HCT116 (cell line): ENCODE results near the gene BRD4.

ENCODE experiments used
- CTCF ChIP-seq, 3 experiments: fragments of 200-600 bp in 1 of 3; sonication (generic) in 1 of 3; IDR thresholded peaks in 2 of 3; conservative IDR thresholded peaks in 1 of 3; 2 replicates each; pipeline ENCODE4 v1.5.1; 2012 to 2017; ENCODE audit warnings: low read depth in 2 of 3, low read length in 2 of 3, antibody characterized with exemption in 1 of 3, borderline replicate concordance in 1 of 3, control low read depth in 1 of 3, mild to moderate bottlenecking in 1 of 3, mixed read lengths in 1 of 3, mixed run types in 1 of 3, moderate library complexity in 1 of 3; ENCODE audit not compliant: insufficient read depth in 1 of 3
- EGR1 ChIP-seq: IDR thresholded peaks from 2 replicates; pipeline ENCODE4 v1.6.1; 2012; ENCODE audit warnings: low read depth
- EZH2 ChIP-seq: fragments of 200-600 bp; sonication (generic); IDR thresholded peaks from 2 replicates; pipeline ENCODE4 v1.6.1; 2017; ENCODE audit warnings: antibody characterized with exemption, mixed run types
- EZH2phosphoT487 ChIP-seq: fragments of 200-600 bp; IDR thresholded peaks from 2 replicates; pipeline ENCODE4 v1.6.1; 2018; ENCODE audit warnings: antibody characterized with exemption, borderline replicate concordance
- POLR2A ChIP-seq: IDR thresholded peaks from 2 replicates; pipeline ENCODE4 v1.7.0; 2011; ENCODE audit warnings: borderline replicate concordance; ENCODE audit not compliant: insufficient read depth, insufficient read length; ENCODE audit errors: extremely low read depth
- POLR2AphosphoS5 ChIP-seq: IDR thresholded peaks from 2 replicates; pipeline ENCODE4 v1.6.1; 2011; ENCODE audit warnings: mild to moderate bottlenecking, low read depth, low read length, moderate library complexity
- SP1 ChIP-seq: IDR thresholded peaks from 2 replicates; pipeline ENCODE4 v1.6.1; 2012; ENCODE audit warnings: low read depth
- ZNF274 ChIP-seq: fragments of 200-500 bp; sonication (Bioruptor generic); IDR thresholded peaks from 2 replicates; pipeline ENCODE4 v1.6.1; 2014; ENCODE audit warnings: mild to moderate bottlenecking, low read depth, low read length, inconsistent platforms
- TF ChIP-seq, protein P1 (sequence below): IDR thresholded peaks from 2 replicates; pipeline ENCODE4 v1.6.1; 2012; ENCODE audit warnings: low read depth

DNA sequence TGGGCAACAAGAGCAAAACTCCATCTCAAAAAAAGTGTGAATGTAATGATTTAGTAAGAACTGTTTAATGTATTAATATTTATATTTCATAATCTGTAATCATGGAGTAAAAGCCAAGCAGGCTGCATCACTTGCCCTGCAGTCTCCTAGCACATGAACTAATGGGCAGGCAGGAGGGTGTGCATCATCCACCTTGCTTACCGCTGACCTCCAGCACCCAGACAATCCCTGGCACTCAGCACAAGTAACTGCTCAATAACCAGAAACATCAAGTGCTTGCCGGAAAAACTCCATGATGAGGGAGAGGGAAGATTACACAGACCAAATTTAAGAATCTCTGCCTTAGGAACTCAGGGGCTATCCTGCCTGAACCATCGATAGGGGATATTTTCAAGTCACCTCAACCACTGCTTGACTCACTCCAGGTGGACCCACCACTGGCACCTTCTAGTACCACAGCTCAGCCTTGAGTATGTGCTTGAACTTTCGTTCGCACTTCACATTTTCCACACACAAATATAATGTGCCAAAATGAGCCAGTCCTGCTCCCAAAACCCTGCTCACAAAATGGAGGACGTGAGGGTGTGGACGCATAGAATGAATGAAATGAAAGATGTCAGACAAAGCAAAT, 18.6 kb downstream of the BRD4 start:
- TF ChIP-seq EZH2phosphoT487 (no peak), POLR2A (no peak), SP1 (no peak), CTCF (IDR thresholded peaks at IDR 0.05 in 2 of 3, conservative IDR thresholded peaks at IDR 0.05 in 1 of 3; ENCODE audit: borderline replicate concordance in 1 of 3, insufficient read depth in 1 of 3, low read depth in 2 of 3, low read length in 2 of 3) (no peak), EZH2 (no peak), POLR2AphosphoS5 (no peak), EGR1 (no peak), ZNF274 (no peak)
- TF ChIP-seq, protein P1, sequence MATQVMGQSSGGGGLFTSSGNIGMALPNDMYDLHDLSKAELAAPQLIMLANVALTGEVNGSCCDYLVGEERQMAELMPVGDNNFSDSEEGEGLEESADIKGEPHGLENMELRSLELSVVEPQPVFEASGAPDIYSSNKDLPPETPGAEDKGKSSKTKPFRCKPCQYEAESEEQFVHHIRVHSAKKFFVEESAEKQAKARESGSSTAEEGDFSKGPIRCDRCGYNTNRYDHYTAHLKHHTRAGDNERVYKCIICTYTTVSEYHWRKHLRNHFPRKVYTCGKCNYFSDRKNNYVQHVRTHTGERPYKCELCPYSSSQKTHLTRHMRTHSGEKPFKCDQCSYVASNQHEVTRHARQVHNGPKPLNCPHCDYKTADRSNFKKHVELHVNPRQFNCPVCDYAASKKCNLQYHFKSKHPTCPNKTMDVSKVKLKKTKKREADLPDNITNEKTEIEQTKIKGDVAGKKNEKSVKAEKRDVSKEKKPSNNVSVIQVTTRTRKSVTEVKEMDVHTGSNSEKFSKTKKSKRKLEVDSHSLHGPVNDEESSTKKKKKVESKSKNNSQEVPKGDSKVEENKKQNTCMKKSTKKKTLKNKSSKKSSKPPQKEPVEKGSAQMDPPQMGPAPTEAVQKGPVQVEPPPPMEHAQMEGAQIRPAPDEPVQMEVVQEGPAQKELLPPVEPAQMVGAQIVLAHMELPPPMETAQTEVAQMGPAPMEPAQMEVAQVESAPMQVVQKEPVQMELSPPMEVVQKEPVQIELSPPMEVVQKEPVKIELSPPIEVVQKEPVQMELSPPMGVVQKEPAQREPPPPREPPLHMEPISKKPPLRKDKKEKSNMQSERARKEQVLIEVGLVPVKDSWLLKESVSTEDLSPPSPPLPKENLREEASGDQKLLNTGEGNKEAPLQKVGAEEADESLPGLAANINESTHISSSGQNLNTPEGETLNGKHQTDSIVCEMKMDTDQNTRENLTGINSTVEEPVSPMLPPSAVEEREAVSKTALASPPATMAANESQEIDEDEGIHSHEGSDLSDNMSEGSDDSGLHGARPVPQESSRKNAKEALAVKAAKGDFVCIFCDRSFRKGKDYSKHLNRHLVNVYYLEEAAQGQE: no peak
